Testis (tissue), 2 donors: Measurements from ENCODE around the gene ESYT1.

Source experiments
- POLR2A ChIP-seq: fragments of 450-650 bp; IDR thresholded peaks from one replicate; pipeline ENCODE4 v1.6.1; 2017; ENCODE audit warnings: antibody characterized with exemption, mild to moderate bottlenecking, moderate library complexity
- TF ChIP-seq, protein P1 (sequence below), 3 experiments: fragments of 450-650 bp in 2 of 3; fragments of 200-600 bp in 1 of 3; sonication (generic) in 1 of 3; IDR thresholded peaks; one replicate each; pipeline ENCODE4 v1.5.1; 2016 to 2019; ENCODE audit warnings: antibody characterized with exemption in 3 of 3, mild to moderate bottlenecking in 2 of 3, moderate library complexity in 1 of 3

DNA sequence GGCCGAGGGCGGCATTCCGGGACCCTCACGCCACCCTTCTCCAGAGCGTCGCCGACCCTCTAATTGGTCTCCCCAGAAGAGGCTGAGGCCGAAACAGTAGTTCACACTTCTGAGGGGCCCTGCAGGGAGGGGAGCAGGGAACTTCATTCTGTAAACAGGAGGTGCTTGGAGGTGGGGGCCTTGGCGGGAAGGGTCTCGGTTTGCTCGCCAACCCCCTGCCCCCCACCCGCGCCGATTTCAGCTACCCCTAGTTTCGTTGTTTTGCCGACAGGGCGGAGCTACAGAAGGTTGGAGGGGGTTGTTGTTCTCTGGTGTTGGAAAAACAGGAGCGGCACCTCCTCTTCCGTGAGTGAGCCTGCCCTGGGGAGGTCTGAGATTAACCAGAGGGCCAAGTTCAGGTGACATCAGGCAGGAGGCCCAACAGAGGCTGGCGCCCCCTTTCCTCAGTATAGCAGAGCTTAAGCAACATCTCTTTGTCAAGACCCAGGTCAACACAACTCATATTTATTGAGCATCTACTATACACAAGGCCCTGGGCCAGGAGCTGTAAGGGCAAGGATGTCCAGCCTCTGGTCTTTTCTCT, 47.4 kb upstream of the ESYT1 start:
- TF ChIP-seq, protein P1, sequence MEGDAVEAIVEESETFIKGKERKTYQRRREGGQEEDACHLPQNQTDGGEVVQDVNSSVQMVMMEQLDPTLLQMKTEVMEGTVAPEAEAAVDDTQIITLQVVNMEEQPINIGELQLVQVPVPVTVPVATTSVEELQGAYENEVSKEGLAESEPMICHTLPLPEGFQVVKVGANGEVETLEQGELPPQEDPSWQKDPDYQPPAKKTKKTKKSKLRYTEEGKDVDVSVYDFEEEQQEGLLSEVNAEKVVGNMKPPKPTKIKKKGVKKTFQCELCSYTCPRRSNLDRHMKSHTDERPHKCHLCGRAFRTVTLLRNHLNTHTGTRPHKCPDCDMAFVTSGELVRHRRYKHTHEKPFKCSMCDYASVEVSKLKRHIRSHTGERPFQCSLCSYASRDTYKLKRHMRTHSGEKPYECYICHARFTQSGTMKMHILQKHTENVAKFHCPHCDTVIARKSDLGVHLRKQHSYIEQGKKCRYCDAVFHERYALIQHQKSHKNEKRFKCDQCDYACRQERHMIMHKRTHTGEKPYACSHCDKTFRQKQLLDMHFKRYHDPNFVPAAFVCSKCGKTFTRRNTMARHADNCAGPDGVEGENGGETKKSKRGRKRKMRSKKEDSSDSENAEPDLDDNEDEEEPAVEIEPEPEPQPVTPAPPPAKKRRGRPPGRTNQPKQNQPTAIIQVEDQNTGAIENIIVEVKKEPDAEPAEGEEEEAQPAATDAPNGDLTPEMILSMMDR (IDR thresholded peaks at IDR 0.05), result no peak
- no peak for TF ChIP-seq POLR2A
